HEK293 (cell line): ENCODE measurements around the gene TNS4.

Experiments used
- CTCF ChIA-PET: fragments of 350-600 bp; formaldehyde crosslinking; extraction: SDS; loops from one replicate; lab custom pipeline; 2021; ENCODE audit warnings: antibody characterized with exemption; lab: Yijun Ruan, JAX
- POLR2A ChIA-PET: fragments of 300-600 bp; formaldehyde crosslinking; extraction: SDS; loops from one replicate; lab custom pipeline; 2020; ENCODE audit warnings: antibody characterized with exemption, inconsistent platforms; lab: Yijun Ruan, JAX
- H3K27ac ChIP-seq: fragments of 200-500 bp; sonication (Bioruptor generic); 2 replicates; pipeline ENCODE4 v1.5.1; 2014; ENCODE audit warnings: low read depth, low read length, control low read depth, inconsistent platforms; ENCODE audit errors: extremely low read depth
- H3K36me3 ChIP-seq, 2 experiments: fragments of 200-500 bp in 1 of 2; sonication (Bioruptor generic) in 1 of 2; 1 replicate in 1 of 2; 2 replicates in 1 of 2; pipeline ENCODE4 v1.5.1; 2014 to 2017; ENCODE audit warnings: inconsistent platforms in 2 of 2, low read length in 2 of 2; ENCODE audit not compliant: control insufficient read depth in 2 of 2, insufficient read depth in 1 of 2
- H3K4me1 ChIP-seq: fragments of 200-500 bp; sonication (Bioruptor generic); 2 replicates; pipeline ENCODE4 v1.5.1; 2014; ENCODE audit warnings: mild to moderate bottlenecking, low read length, inconsistent platforms; ENCODE audit not compliant: control insufficient read depth, insufficient read depth
- H3K4me3 ChIP-seq: 2 replicates; pipeline ENCODE4 v1.5.1; 2011; ENCODE audit warnings: low read depth, mild to moderate bottlenecking, control low read depth, low read length, moderate library complexity
- H3K9me3 ChIP-seq: fragments of 200-500 bp; sonication (Bioruptor generic); 2 replicates; pipeline ENCODE4 v1.5.1; 2014; ENCODE audit warnings: low read depth, low read length, inconsistent platforms; ENCODE audit not compliant: control insufficient read depth, insufficient read depth
- AEBP2 ChIP-seq: fragments of 450-650 bp; formaldehyde crosslinking; IDR thresholded peaks from 2 replicates; pipeline ENCODE4 v1.5.1; 2016; ENCODE audit warnings: missing biosample characterization, missing genetic modification characterization, borderline replicate concordance
- EGR2 ChIP-seq: fragments of 450-650 bp; formaldehyde crosslinking; IDR thresholded peaks from 2 replicates; pipeline ENCODE4 v1.5.1; 2016; ENCODE audit warnings: low read depth, missing biosample characterization, missing genetic modification characterization
- GLIS1 ChIP-seq: fragments of 450-650 bp; formaldehyde crosslinking; IDR thresholded peaks from 2 replicates; pipeline ENCODE4 v1.5.1; 2016; ENCODE audit warnings: missing biosample characterization, missing genetic modification characterization
- IKZF3 ChIP-seq: fragments of 450-650 bp; IDR thresholded peaks from 2 replicates; pipeline ENCODE4 v1.5.0; 2018; ENCODE audit warnings: missing biosample characterization, mild to moderate bottlenecking, missing genetic modification characterization, moderate library complexity
- KLF17 ChIP-seq: fragments of 450-650 bp; formaldehyde crosslinking; IDR thresholded peaks from 2 replicates; pipeline ENCODE4 v1.5.1; 2016; ENCODE audit warnings: missing biosample characterization, missing genetic modification characterization
- KLF9 ChIP-seq: fragments of 450-650 bp; formaldehyde crosslinking; IDR thresholded peaks from 2 replicates; pipeline ENCODE4 v1.5.1; 2016; ENCODE audit warnings: missing biosample characterization, missing genetic modification characterization, low read depth
- PBX3 ChIP-seq: sonication (generic); formaldehyde crosslinking; IDR thresholded peaks from 2 replicates; pipeline ENCODE4 v1.8.1; 2022; ENCODE audit warnings: mild to moderate bottlenecking, moderate library complexity, missing genetic modification reagents
- PRDM10 ChIP-seq: fragments of 450-650 bp; formaldehyde crosslinking; IDR thresholded peaks from 2 replicates; pipeline ENCODE4 v1.5.1; 2016; ENCODE audit warnings: missing biosample characterization, missing genetic modification characterization
- SP2 ChIP-seq: fragments of 450-650 bp; formaldehyde crosslinking; IDR thresholded peaks from 2 replicates; pipeline ENCODE4 v1.5.1; 2016; ENCODE audit warnings: missing biosample characterization, missing genetic modification characterization
- SP3 ChIP-seq: fragments of 450-650 bp; formaldehyde crosslinking; IDR thresholded peaks from 2 replicates; pipeline ENCODE4 v1.5.1; 2016; ENCODE audit warnings: missing biosample characterization, missing genetic modification characterization
- SP7 ChIP-seq: fragments of 450-650 bp; formaldehyde crosslinking; IDR thresholded peaks from 2 replicates; pipeline ENCODE4 v1.5.1; 2016; ENCODE audit warnings: missing biosample characterization, missing genetic modification characterization
- ZBTB17 ChIP-seq: fragments of 450-650 bp; formaldehyde crosslinking; IDR thresholded peaks from 2 replicates; pipeline ENCODE4 v1.5.1; 2016; ENCODE audit warnings: missing biosample characterization, missing genetic modification characterization
- ZBTB6 ChIP-seq: fragments of 450-650 bp; formaldehyde crosslinking; IDR thresholded peaks from 2 replicates; pipeline ENCODE4 v1.5.1; 2017; ENCODE audit warnings: missing biosample characterization, missing genetic modification characterization
- ZIC2 ChIP-seq: fragments of 450-650 bp; formaldehyde crosslinking; IDR thresholded peaks from 2 replicates; pipeline ENCODE4 v1.5.1; 2016; ENCODE audit warnings: missing biosample characterization, missing genetic modification characterization
- ZNF341 ChIP-seq: fragments of 450-650 bp; formaldehyde crosslinking; IDR thresholded peaks from 2 replicates; pipeline ENCODE4; 2016; ENCODE audit warnings: low read depth, missing biosample characterization, missing genetic modification characterization
- ZNF426 ChIP-seq: fragments of 450-650 bp; formaldehyde crosslinking; IDR thresholded peaks from 2 replicates; pipeline ENCODE4 v1.5.1; 2017; ENCODE audit warnings: missing biosample characterization, missing genetic modification characterization, mild to moderate bottlenecking, inconsistent platforms, moderate library complexity
- ZNF580 ChIP-seq: fragments of 450-650 bp; formaldehyde crosslinking; IDR thresholded peaks from 2 replicates; pipeline ENCODE4 v1.5.1; 2016; ENCODE audit warnings: missing biosample characterization, missing genetic modification characterization
- ZNF585B ChIP-seq: fragments of 450-650 bp; formaldehyde crosslinking; IDR thresholded peaks from 2 replicates; pipeline ENCODE4 v1.5.1; 2016; ENCODE audit warnings: missing biosample characterization, missing genetic modification characterization
- ZNF600 ChIP-seq: fragments of 450-650 bp; formaldehyde crosslinking; IDR thresholded peaks from 2 replicates; pipeline ENCODE4 v1.5.1; 2016; ENCODE audit warnings: missing biosample characterization, missing genetic modification characterization
- ZNF658 ChIP-seq: fragments of 450-650 bp; formaldehyde crosslinking; IDR thresholded peaks from 2 replicates; pipeline ENCODE4; 2016; ENCODE audit warnings: missing biosample characterization, missing genetic modification characterization
- ZSCAN5A ChIP-seq: fragments of 450-650 bp; formaldehyde crosslinking; IDR thresholded peaks from 2 replicates; pipeline ENCODE4 v1.5.1; 2016; ENCODE audit warnings: missing biosample characterization, missing genetic modification characterization

TNS4 gene

GRCh38 chr17:40499551-40500189 lies 1.8 kb downstream of the TNS4 start:
- POLR2A ChIA-PET, result interaction anchor here (1.0 to 1.2 kb wide), 4 partner anchors 10 to 33 kb away, joined by 3 to 5 read pairs (median 4); no protein-coding TSS in a partner anchor
- H3K27ac ChIP-seq, result no peak overlapping the region
- H3K9me3 ChIP-seq, result no peaks in the 10 kb centered on the region
- no peak overlapping the region for H3K4me3 ChIP-seq
- no peaks in the 10 kb centered on the region for H3K36me3 ChIP-seq
- H3K4me1 ChIP-seq, result no peaks in the 10 kb centered on the region; the same call in 1 of the 2 replicates
- TF ChIP-seq SP3 (tag by site-specific recombination) (0 out of 2 replicates have a peak, but pooled peaks have one; percentile 13), ZNF600 (tag by site-specific recombination) (peak; percentile 57; the same call in 1 of the 2 replicates), AEBP2 (tag by site-specific recombination) (no peak), ZNF580 (0 out of 2 replicates have a peak, but pooled peaks have one; percentile 12), SP2 (tag by site-specific recombination) (peak; percentile 21; the same call in 1 of the 2 replicates), PBX3 (0 out of 2 replicates have a peak, but pooled peaks have one; percentile 39), ZNF341 (tag by site-specific recombination) (0 out of 2 replicates have a peak, but pooled peaks have one; percentile 42), ZBTB17 (tag by site-specific recombination) (peak; percentile 66; the same call in 1 of the 2 replicates), KLF9 (tag by site-specific recombination) (peak; percentile 50), IKZF3 (tag by site-specific recombination) (peak; percentile 49; the same call in 1 of the 2 replicates), ZNF426 (no peak), ZSCAN5A (no peak), GLIS1 (tag by site-specific recombination) (peak; percentile 33; the same call in 1 of the 2 replicates)
- CTCF ChIA-PET, result interaction anchor here (1.2 to 5.1 kb wide), 5 partner anchors 13 to 61 kb away, joined by 3 to 31 read pairs (median 6); no protein-coding TSS in a partner anchor

GRCh38 chr17:40498281-40499084 lies 2.9 kb downstream of the TNS4 start:
- Histone ChIP-seq H3K9me3 (no peaks in the 10 kb centered on the region), H3K36me3 (no peaks in the 10 kb centered on the region), H3K4me1 (no peaks in the 10 kb centered on the region; the same call in 1 of the 2 replicates), H3K27ac (no peak overlapping the region), H3K4me3 (no peak overlapping the region)
- POLR2A ChIA-PET, result interaction anchor here (0.5 to 1.4 kb wide), 7 partner anchors 8 to 133 kb away, joined by 3 to 8 read pairs (median 3); no protein-coding TSS in a partner anchor
- CTCF ChIA-PET, result interaction anchor here (0.6 to 5.1 kb wide), 9 partner anchors 12 to 64 kb away, joined by 3 to 33 read pairs (median 5); no protein-coding TSS in a partner anchor
- peak; percentile 40; the same call in 1 of the 2 replicates for TF ChIP-seq PRDM10
- peak; percentile 25; the same call in 1 of the 2 replicates for TF ChIP-seq ZNF600 (tag by site-specific recombination)
- no peak for TF ChIP-seq EGR2
- TF ChIP-seq ZNF658, result no peak
- 0 out of 2 replicates have a peak, but pooled peaks have one; percentile 17 for TF ChIP-seq GLIS1 (tag by site-specific recombination)
- TF ChIP-seq ZIC2 (tag by site-specific recombination), result no peak
- TF ChIP-seq KLF17, result peak; percentile 20; the same call in 1 of the 2 replicates
- TF ChIP-seq ZBTB6, result 0 out of 2 replicates have a peak, but pooled peaks have one; percentile 37
- no peak for TF ChIP-seq ZNF585B
- TF ChIP-seq SP7 (tag by site-specific recombination), result peak; percentile 67
